IMR-90 (cell line): ENCODE data around the gene G3BP2. TPM values are rescaled to one million over a fixed set of nuclear protein-coding genes. Genes with fewer than 3 reads are reported as not detected.
"Not testable (repeated sequence)": the region's sequence is repeated elsewhere in the genome, so short reads cannot be mapped to it uniquely, and the experiment has no call there.

Experiments
- ATAC-seq: fragments of 200-7000 bp; cut with Tn5 transposase; 2 replicates; pipeline ENCODE4 v1.9.1; 2020; ENCODE audit warnings: low read depth, mild to moderate bottlenecking, moderate library complexity
- BruUV-seq: library from RNA; stranded (reverse); fragments of 400-500 nt; replicated peaks from 2 replicates; lab custom pipeline; 2021; lab: Mats Ljungman, UMichigan
- CTCF ChIA-PET: fragments of 300-600 bp; formaldehyde crosslinking; extraction: SDS; loops from one replicate; lab custom pipeline; 2021; ENCODE audit warnings: antibody characterized with exemption; lab: Yijun Ruan, JAX
- POLR2A ChIA-PET: fragments of 300-600 bp; sonication (Branson Sonifier 250); formaldehyde crosslinking; loops from one replicate; lab custom pipeline; 2022; ENCODE audit warnings: antibody characterized with exemption; ENCODE audit not compliant: unreplicated experiment; lab: Charles Lee
- DNase-seq: peaks from one replicate; pipeline ENCODE4 v3.0.0; 2013
- H2AFZ ChIP-seq: replicated peaks from 2 replicates; pipeline ENCODE3; 2013; ENCODE audit warnings: low read length, mild to moderate bottlenecking; ENCODE audit not compliant: poor library complexity
- H2AK5ac ChIP-seq: 2 replicates; pipeline ENCODE4 v1.6.1; 2013; ENCODE audit warnings: low read depth, low read length, inconsistent platforms
- H2AK9ac ChIP-seq: replicated peaks from 2 replicates; pipeline ENCODE3; 2013; ENCODE audit warnings: mild to moderate bottlenecking, low read depth, low read length, moderate library complexity; ENCODE audit not compliant: poor library complexity
- H2BK120ac ChIP-seq: 2 replicates; pipeline ENCODE4 v1.6.1; 2013; ENCODE audit warnings: low read depth, low read length, inconsistent platforms
- H2BK15ac ChIP-seq: 3 replicates; pipeline ENCODE4 v1.6.1; 2013; ENCODE audit warnings: low read depth, low read length, inconsistent platforms
- H2BK20ac ChIP-seq: 2 replicates; pipeline ENCODE4 v1.6.1; 2013; ENCODE audit warnings: low read depth, mild to moderate bottlenecking, inconsistent platforms, low read length, moderate library complexity
- H2BK5ac ChIP-seq: 2 replicates; pipeline ENCODE4 v1.6.1; 2013; ENCODE audit warnings: mild to moderate bottlenecking, low read depth, low read length, inconsistent platforms; ENCODE audit not compliant: poor library complexity, severe bottlenecking
- H3K14ac ChIP-seq: replicated peaks from 2 replicates; pipeline ENCODE4 v1.6.1; 2013; ENCODE audit warnings: low read depth, low read length, inconsistent platforms
- H3K18ac ChIP-seq: 2 replicates; pipeline ENCODE4 v1.6.1; 2013; ENCODE audit warnings: low read depth, low read length, control low read depth
- H3K23ac ChIP-seq: 2 replicates; pipeline ENCODE4 v1.6.1; 2013; ENCODE audit warnings: low read depth, low read length, inconsistent platforms
- H3K27ac ChIP-seq: 2 replicates; pipeline ENCODE4 v1.5.1; 2013; ENCODE audit warnings: mild to moderate bottlenecking, control low read depth, low read length; ENCODE audit not compliant: insufficient read depth
- H3K27me3 ChIP-seq: 2 replicates; pipeline ENCODE4 v1.6.1; 2013; ENCODE audit warnings: low read length; ENCODE audit not compliant: control insufficient read depth, insufficient read depth
- H3K36me3 ChIP-seq: 2 replicates; pipeline ENCODE4 v1.6.1; 2013; ENCODE audit warnings: low read length, mixed read lengths; ENCODE audit not compliant: control insufficient read depth, insufficient read depth
- H3K4ac ChIP-seq: 2 replicates; pipeline ENCODE4 v1.6.1; 2013; ENCODE audit warnings: low read depth, low read length, inconsistent platforms
- H3K4me1 ChIP-seq: 2 replicates; pipeline ENCODE4 v1.6.1; 2013; ENCODE audit warnings: low read length, mixed read lengths; ENCODE audit not compliant: control insufficient read depth, insufficient read depth
- H3K4me2 ChIP-seq: 2 replicates; pipeline ENCODE4 v1.6.1; 2013; ENCODE audit warnings: low read depth, mild to moderate bottlenecking, control low read depth, low read length, moderate library complexity
- H3K4me3 ChIP-seq: 2 replicates; pipeline ENCODE4 v1.5.1; 2013; ENCODE audit warnings: low read depth, mild to moderate bottlenecking, control low read depth, low read length, moderate library complexity; ENCODE audit not compliant: insufficient read depth
- H3K56ac ChIP-seq: 2 replicates; pipeline ENCODE4 v1.6.1; 2013; ENCODE audit warnings: low read length, inconsistent platforms; ENCODE audit not compliant: insufficient read depth; ENCODE audit errors: extremely low read depth
- H3K79me1 ChIP-seq, 2 experiments: 2 replicates each; pipeline ENCODE4 v1.6.1; 2013; ENCODE audit warnings: low read length in 2 of 2, inconsistent platforms in 1 of 2, low read depth in 1 of 2
- H3K9ac ChIP-seq: 2 replicates; pipeline ENCODE4 v1.6.1; 2013; ENCODE audit warnings: low read depth, low read length, control low read depth
- H3K9me1 ChIP-seq: 2 replicates; pipeline ENCODE4 v1.6.1; 2013; ENCODE audit warnings: low read length, inconsistent platforms; ENCODE audit not compliant: insufficient read depth
- H3K9me3 ChIP-seq: 2 replicates; pipeline ENCODE4 v1.6.1; 2013; ENCODE audit warnings: low read length; ENCODE audit not compliant: control insufficient read depth, insufficient read depth
- H4K20me1 ChIP-seq: 2 replicates; pipeline ENCODE4 v1.6.1; 2013; ENCODE audit warnings: low read length, inconsistent platforms; ENCODE audit not compliant: insufficient read depth
- H4K5ac ChIP-seq: 2 replicates; pipeline ENCODE4 v1.6.1; 2013; ENCODE audit warnings: mild to moderate bottlenecking, low read depth, low read length, control low read depth
- H4K8ac ChIP-seq, 2 experiments: 2 replicates each; pipeline ENCODE4 v1.6.1; 2013; ENCODE audit warnings: low read depth in 2 of 2, low read length in 2 of 2, control low read depth in 1 of 2, inconsistent platforms in 1 of 2
- H4K91ac ChIP-seq: 2 replicates; pipeline ENCODE4 v1.6.1; 2013; ENCODE audit warnings: low read depth, low read length, inconsistent platforms; ENCODE audit not compliant: insufficient read depth
- WGBS, 2 experiments: methylation state at CpG; one replicate each; pipeline versions ENCODE4 v1.1.5 to v1.1.7; 2013; ENCODE audit warnings: missing lambda C conversion rate in 2 of 2; ENCODE audit not compliant: insufficient read length in 1 of 2; ENCODE audit errors: extremely low coverage in 2 of 2; 5-methylcytosine and 5-hydroxymethylcytosine counted together
- dilution Hi-C: fragments of 300-500 bp; cut with HindIII; formaldehyde crosslinking; loops from one replicate; pipeline ENCODE4 v1.14.3; 2018; ENCODE audit warnings: low sequenced_read_pairs; ENCODE audit not compliant: unreplicated experiment
- in situ Hi-C: fragments of 300-500 bp; cut with MboI; formaldehyde crosslinking; loops from 3 replicates; pipeline ENCODE4 v1.14.3; 2019; ENCODE audit warnings: low sequenced_read_pairs, inconsistent platforms, mixed read lengths
- intact Hi-C: fragments of 100-400 bp; cut with micrococcal nuclease; formaldehyde crosslinking; loops from 2 replicates; pipeline ENCODE4 v1.10.0; 2022
- polyA plus RNA-seq, 3 experiments: library from polyadenylated mRNA; depleted of rRNA; stranded (reverse); fragments of >200 nt; gene quantifications; 2 replicates each; pipeline ENCODE4 v1.2.3, GENCODE V29; 2012; ENCODE audit warnings: low replicate concordance in 1 of 3
- total RNA-seq: library from RNA; depleted of rRNA; stranded (reverse); fragments of >200 nt; gene quantifications from 2 replicates; pipeline ENCODE4 v1.2.3, GENCODE V29; 2012

Gene G3BP2
- total and polyA plus RNA-seq, 2 of the 4 experiments (the other 2 are of a cell fraction), result 80.5 to 183 TPM

DNA sequence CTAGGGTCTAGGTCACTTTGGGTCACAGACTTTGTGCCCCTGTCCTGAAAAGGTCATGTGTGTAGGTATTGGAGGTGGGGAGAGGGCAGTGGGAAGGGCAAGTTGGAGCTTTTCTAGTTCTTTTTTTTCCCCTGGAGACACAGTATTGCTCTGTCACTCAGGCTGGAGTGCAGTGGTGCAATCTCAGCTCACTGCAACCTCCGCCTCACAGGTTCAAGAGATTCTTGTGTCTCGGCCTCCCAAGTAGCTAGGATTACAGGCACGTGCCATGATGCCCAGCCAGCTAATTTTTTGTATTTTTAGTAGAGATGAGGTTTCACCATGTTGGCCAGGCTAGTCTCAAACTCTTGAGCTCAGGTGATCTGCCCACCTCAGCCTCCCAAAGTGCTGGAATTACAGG, 42.8 kb upstream of the G3BP2 start:
- ATAC-seq, H3K23ac ChIP-seq: not testable (repeated sequence)

More for the DNA sequence above, 42.8 kb upstream of the G3BP2 start:
- peak overlapping the region; percentile 19; the same call in 1 of the 2 replicates for H3K4ac ChIP-seq
- DNase-seq, H3K4me2 ChIP-seq, POLR2A ChIA-PET, H4K5ac ChIP-seq, H2BK15ac ChIP-seq, H3K4me3 ChIP-seq, intact Hi-C loops, H3K9me3 ChIP-seq, H3K9me1 ChIP-seq, H3K9ac ChIP-seq, H4K8ac ChIP-seq, H3K36me3 ChIP-seq, H4K20me1 ChIP-seq, H2BK5ac ChIP-seq, in situ Hi-C loops, dilution Hi-C loops, H3K27ac ChIP-seq, BruUV-seq, H3K56ac ChIP-seq, H3K27me3 ChIP-seq, H3K18ac ChIP-seq: not testable (repeated sequence)
- H3K79me1 ChIP-seq, result peaks cover 6 to 32% of the 10 kb centered on the region in 2 experiments; a peak in 2 of 4 replicates
- H2AK9ac ChIP-seq, result peak overlapping the region; percentile 17
- peak overlapping the region; percentile 33; the same call in 1 of the 2 replicates for H4K91ac ChIP-seq
- peak overlapping the region; percentile 13 for H2AFZ ChIP-seq
- 0 out of 2 replicates have a peak overlapping the region, but pooled peaks have one; percentile 37 for H3K14ac ChIP-seq
- peak overlapping the region; percentile 43; the same call in 1 of the 2 replicates for H2AK5ac ChIP-seq
- 100% methylated on average over 1 of the region's 3 CpGs; no CpG with 5 or more reads in 1 of the 2 experiments for WGBS, 2 experiments
- peak overlapping the region; percentile 65; the same call in 1 of the 2 replicates for H2BK120ac ChIP-seq
- peaks cover 13% of the 10 kb centered on the region for H3K4me1 ChIP-seq
- CTCF ChIA-PET, result interaction anchor here (0.5 to 1.9 kb wide), 2 partner anchors 8 to 38 kb away, joined by 3 to 5 read pairs; partner anchors contain the start of gene USO1
- H2BK20ac ChIP-seq, result peak overlapping the region; percentile 26; the same call in 1 of the 2 replicates
